ENCODE data around the gene TRIP6.

Gene TRIP6, protein sequence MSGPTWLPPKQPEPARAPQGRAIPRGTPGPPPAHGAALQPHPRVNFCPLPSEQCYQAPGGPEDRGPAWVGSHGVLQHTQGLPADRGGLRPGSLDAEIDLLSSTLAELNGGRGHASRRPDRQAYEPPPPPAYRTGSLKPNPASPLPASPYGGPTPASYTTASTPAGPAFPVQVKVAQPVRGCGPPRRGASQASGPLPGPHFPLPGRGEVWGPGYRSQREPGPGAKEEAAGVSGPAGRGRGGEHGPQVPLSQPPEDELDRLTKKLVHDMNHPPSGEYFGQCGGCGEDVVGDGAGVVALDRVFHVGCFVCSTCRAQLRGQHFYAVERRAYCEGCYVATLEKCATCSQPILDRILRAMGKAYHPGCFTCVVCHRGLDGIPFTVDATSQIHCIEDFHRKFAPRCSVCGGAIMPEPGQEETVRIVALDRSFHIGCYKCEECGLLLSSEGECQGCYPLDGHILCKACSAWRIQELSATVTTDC

DNA sequence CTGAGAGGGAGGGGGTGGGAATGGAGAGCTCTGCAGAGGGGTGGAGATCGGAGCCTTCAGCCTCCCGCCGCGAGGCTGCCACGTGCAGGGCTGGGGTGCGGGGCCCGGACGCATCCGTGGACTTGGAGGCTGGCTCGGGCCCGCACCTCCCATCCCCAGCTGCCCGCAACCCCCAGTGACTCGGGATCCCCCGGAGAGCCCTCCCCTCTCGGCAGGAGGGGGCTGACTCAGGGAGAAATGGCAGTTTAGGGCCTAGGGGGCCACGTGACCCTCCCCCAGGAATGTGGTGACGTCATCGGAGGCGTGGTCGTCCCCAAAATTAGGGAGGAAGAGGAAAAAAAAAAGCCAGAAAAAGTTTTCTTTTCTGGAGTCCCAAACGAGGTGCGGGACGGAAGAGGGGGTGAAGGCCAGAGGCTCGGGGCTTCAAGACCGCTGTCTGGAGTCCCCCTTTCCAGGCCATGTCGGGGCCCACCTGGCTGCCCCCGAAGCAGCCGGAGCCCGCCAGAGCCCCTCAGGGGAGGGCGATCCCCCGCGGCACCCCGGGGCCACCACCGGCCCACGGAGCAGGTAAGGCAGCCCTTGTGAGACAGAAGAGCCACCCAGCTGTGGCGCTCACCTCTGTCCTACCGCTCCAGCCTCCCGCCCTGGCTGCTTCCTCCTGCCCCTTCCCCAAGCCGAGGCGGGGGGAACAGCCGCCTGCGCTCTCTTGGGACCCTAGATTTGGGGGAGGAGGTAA lies at the start of gene TRIP6:
Gene TRIP6, plus strand, starts transcription at position 348 of the 736 bp plus-strand sequence. Its CDS starts 111 bp downstream, at position 459.
- peak; percentile 98 for DNase-seq

DNA sequence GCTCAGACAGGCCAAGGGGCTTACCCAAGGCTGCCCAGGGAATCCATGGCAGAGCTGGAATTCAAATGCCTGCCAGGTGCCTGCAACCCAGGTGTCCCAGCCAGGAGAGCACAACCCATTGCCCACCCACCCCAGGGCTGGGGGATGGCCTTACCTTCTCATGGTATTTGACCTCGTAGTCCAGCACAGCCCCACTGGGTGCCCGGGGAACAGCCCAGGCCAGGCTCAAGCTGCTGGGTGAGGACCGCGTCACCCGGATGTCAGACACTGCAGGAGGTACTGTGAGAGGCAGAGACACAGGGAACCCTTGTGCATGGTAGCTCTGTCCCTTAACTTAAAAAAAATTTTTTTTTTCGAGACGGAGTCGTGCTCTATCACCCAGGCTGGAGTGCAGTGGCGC lies 48.8 kb upstream of the TRIP6 start:
- DNase-seq, result no peak

DNA sequence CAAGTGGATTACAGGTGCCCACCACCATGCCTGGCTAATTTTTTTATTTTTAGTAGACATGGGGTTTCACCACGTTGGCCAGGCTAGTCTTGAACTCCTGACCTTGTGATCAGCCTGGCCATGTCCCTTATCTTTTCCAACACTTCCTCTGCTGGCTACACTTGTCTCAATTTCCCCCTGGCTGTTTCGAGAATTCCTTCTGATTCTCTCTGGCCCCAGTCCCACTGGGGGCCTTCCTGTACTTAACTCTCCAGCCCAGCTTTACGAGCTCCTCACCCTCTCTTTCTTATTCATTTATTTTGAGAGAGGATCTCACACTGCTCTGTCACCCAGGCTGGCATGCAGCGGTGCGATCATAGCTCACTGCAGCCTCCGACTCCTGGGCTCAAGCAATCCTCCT lies 48.4 kb upstream of the TRIP6 start:
- no peak for DNase-seq

DNA sequence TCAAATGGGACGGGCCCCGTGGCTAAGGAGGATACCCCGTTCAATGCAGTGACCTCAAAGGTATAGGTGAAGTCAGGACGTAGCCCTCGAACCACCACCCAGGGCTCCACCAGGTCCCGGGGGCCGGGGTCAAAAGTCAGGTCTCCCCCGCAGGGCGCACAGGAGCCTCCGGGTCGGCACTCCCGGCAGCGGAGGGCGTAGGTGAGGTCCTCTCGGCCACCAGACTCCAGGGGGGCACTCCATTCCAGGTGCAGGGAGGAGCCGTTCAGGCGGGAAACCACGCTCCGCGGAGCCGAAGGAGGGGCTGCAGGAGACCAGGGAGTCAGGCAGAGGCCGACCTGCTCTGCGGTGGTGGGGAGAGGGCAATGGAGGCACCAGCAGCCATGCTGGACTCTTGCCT lies 47.6 kb upstream of the TRIP6 start:
- DNase-seq, result no peak

DNA sequence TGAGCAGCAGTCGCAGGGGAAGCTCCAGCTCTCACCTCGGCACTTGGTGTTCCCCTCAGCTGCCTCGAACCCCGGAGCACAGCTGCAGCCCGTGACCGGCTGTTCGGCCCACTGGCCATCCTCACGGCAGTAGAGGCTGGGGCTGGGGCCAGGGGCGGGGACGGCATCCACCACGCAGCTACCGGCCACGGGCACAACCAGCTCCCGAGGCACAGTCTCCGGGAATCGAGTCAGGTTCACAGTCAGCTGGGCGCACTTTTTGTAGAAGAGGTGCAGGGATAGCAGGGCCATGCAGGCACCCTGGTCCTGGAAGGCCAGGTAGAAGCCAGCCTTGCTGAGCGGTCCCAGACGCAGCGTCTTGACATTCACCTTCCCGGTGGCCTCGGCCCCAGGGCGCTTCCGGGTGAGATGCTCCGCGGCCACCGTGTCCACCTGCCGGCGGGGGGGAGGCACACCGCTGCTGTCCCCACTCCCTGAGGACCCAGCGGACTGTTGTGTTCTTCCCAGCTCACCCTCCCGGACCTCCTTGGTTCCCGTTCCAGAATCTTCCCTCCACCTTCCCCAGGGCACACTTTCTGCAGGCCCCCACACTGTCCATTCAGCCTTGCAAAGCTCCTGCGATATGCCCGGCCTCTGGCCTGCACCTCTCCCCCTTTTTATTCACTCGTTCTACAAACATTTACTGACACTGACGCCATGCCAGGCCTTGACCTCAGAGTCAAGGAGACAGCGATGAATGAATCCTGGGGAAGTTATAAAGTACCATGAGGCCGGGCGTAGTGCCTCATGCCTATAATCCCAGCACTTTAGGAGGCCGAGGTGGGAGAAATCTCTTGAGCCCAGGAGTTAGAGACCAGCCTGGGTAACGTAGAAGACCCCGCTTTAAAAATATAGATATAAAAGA lies 44.7 kb upstream of the TRIP6 start:
- DNase-seq, result no peak

DNA sequence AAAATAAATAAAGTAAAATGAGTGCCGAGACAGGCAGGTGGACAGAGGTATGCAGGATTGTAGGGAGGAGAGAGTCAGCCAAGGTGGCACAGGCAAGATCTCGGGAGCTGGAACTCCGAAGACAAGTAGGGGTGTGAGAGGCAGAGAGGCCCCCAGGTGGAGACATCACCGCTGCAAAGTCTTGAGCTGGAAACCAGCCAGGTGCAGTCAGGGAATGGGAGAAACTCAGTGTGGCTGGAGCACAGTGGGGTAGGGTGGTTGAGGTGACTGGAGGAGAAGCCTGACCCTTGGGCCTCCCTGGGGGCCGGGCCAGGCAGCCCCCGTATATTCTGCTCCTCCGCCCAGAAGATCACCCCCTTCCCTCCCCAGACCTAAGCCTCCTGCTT lies 44.1 kb upstream of the TRIP6 start:
- no peak for DNase-seq

DNA sequence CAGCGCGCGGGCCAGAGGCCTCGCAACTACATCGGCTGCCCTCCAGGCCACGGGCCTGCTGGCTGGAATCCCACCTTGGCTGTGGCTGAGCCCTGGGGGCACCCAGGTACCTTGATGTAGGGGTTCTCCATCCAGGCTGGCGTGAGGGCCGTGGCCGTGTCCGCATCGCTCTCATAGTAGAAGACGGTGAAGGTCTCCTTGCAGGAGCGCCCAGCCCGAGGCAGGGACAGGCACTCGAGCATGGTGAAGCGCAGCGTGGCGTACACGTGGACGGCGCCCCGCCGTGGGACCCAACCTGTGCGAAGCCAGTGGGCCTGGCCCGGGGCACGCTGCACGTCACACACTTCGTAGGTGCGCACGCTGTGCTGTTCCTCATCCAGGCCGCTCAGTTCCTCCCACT lies 43.7 kb upstream of the TRIP6 start:
- no peak for DNase-seq

DNA sequence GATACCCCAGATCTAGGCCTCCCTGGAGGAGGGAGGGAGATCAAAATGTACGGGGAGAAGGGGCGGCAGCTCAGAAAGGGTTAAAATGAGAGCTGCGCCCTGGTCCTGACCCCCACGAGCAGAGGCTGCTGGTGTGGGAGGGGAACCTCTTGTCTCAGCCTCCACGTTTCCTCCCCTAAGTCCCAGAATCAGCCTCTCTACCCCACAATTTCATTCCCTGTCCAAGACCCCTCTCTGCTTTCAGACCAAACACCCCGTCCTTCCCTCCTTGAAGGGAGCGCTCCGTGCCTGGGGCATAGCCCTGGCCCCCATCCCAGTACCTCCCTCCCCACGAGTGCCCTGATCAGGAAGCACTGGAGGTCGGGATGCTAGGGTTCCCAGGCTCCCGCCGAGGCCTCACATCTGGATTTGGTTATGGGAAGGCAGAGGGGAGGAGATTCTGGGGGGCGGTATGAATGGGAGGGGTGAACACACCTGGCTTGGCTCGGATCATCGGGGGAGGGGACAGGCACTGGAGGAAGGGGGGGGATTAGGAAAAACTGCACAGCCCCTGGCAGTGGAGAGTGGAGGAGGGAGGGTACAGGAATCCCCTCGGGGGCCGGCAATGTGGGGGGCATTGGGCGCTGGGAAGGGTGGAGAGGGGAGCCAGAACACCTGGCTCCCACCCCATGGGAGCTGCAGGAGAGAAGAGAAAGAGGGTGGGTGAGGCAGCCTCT lies 42.5 kb upstream of the TRIP6 start:
- DNase-seq, result no peak

DNA sequence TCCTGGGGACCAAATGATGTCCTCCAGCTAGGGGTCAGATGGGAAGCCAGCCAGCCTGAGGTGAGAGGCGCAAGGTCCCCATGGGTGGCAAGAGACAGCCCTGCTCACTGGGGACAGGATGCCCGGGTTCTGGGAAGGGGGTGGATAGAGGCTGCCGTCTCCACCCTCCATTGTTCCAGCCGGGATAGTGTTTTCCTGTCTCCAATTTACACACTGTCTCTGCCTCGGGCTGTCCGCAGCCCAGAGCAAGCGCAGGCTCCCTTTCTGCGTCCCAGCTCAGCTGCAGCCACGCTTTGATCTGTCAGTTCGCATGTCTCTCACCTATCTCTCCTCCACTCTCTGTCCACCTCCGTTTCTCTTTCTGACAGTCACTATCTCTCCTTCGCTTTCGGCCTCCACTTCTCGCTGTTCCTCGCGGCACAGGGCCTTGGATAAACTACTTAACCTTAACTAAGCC lies 41.9 kb upstream of the TRIP6 start:
- DNase-seq, result no peak

DNA sequence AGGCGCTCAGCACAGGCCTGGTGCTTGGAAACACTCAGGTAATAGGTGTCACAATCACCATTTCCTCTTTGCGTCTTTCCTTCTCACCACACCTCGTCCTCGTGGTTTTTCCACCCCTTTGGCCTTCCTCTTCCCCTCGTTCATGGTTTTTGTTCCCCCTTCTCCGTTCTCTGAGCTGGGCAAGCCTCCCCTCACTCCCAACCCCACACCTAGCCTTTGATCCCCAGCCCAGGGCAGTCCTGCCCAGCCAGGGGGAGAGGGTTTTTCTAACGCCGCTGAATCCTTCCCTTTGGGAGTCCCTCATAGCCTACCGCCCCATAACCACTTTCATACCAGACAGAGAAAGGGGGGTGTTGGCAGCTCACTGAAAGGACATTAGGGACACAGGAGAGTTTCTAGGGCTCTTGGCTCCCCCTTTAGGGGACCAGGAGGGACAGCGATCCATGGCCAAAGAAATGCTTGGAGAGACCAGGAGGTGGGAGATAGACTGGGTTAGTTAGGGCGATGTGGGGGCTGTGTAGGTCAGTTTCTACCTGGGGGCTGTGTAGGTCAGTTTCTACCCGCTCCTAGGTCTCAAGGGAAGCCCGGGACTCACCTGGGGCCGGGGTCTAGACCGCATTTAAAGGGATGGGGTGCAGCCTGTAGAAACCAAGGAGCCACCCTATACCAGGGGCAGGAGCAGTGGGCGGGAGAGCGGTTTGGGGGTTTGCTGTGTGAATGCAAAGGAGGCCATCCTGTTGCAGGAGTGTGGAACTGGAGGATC lies 41.3 kb upstream of the TRIP6 start:
- peak; percentile 55 for DNase-seq

DNA sequence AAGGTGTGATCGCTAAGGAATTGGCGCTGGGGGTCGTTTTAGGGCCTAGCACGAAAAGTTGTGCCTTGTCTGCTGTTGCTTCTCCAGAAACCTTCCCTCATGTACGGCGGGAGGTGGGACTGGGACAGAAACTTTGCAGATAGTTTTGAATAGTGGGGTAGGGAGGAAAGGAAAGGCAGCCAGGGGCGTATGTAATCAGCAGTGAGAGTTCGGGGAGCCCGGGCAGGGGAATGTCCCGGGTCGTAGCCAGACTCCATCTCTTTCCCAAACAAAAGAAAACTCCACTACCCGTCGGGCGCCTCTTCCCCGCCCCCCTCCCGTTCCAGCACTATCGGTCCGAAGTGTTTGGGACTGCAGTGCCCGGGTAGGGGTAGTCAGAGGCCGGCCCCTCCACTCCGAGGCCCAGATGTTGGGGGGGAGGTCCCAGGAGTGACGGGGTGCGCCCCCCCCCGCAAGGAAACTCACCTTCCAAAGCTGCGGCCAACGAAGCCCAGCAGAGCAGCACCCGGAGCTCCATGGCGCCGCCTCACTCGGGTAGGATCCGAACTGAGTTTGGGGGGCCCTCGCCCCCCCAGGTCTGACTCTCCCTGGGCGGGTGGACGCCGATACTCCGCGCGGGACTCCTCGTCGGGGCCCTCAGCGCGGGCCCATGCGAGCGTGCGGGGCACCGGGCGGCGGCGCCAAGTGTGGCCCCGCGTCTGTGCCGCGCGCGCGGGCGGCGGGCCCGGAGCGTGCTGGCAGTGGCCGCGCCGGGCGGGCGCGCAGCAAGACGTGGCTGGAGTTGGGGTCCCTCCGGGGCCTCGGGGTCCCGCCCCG lies 40.5 kb upstream of the TRIP6 start:
- no peak for DNase-seq

DNA sequence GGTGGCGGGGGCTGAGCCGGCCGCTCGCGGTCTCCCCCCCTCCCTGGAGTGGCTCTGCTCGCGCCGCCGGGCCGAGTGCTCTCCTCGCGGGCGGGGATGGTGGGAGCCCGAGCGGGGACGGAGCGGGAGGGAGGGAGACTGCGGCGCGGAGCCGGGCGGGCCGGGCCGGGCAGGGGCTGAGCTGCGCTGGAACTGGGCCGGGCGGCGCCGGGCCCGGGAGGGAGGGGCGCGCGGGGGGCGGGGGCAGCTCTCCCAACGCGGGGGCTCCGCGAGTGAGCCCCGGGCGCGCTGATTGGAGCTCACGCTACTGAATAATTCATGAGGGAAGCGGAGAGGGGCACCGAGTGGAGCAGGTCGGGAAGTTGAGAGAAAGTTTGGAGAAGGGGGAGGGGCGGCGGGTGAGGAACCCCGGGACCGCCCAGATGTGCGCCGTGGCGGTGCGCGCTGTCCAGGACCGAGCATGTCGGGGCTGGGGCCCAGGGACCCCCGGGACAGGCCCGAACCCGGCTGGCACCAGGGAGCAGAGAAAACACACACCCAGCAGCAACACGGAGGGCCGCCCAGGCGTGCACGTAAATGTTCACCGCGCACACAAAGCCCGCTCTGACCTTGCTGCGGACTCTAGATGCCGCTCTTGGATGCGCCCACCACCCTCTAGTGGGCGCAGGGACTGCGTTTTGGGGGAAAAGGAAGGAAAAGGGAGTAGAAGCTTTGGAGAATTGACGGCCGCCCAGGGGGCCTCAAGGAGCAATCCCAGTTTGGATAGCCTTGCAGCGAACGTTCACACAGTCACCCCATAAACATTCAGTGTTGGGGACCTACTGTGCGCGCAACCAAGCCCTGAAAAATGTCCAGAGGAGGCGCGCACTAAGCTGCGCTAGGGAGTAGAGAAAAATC lies 39.6 kb upstream of the TRIP6 start, which contains the start of gene EPHB4:
Gene EPHB4, minus strand, starts transcription at position 194 of the 897 bp plus-strand sequence. CDS start 493 bp downstream, outside the sequence.
- DNase-seq, result peak; percentile 91

DNA sequence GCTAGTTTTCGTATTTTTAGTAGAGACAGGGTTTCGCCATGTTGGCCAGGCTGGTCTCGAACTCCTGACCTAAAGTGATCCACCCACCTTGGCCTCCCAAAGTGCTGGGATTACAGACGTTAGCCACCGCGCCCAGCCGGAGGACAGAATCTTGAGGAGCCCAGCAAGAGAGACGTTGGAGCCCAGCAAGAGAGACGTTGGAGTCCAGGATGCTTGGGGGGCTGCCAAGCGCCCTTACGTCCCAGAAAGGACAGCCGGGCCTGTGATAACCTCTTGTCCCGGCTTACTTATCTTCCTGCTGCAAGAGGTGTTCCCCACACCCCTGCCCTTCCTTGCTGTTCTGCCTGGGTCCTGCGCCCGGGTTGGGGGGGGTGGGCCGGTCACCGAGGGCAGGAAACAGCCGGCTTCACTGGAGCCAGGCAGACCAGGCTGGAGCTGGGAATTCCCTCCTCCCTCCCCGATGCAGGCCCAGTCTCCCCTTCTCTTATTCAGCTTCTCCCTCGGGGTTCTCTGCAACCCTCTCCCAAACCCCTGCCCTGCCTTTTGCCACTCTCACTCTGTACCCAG lies 38.0 kb upstream of the TRIP6 start:
- DNase-seq, result no peak

DNA sequence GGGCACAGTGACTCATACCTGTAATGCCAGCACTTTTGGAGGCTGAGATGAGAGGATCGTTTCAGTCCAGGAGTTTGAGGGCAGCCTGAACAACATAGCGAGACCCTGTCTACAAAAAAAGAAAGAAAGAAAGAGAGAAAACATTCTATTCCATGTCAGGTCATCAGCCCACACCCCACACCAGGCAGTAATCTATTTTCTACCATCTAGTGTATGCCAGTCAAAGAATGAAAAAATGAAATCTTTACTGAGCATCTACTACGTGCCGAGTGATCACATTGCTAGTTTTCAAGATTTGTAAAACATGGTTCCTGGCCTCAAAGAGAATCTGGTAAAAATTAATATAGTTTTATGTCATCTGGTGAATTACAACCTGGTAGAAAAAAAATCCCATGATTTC lies 36.8 kb upstream of the TRIP6 start:
- no peak for DNase-seq

DNA sequence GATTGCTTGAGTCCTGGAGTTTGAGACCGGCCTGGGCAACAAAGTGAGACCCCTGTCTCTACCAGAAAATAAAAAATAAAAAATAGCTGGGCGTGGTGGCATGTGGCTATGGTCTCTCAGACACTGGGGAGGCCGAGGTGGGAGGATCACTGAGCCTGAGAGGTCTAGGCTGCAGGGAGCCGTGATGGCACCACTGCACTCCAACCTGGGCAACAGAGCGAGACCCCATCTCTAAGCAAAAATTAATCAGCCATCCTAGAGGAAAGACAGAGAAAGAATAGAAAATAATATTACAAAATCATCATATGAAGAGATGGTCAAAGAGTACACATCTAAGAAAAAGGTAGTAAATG lies 34.9 kb upstream of the TRIP6 start:
- DNase-seq, result no peak

DNA sequence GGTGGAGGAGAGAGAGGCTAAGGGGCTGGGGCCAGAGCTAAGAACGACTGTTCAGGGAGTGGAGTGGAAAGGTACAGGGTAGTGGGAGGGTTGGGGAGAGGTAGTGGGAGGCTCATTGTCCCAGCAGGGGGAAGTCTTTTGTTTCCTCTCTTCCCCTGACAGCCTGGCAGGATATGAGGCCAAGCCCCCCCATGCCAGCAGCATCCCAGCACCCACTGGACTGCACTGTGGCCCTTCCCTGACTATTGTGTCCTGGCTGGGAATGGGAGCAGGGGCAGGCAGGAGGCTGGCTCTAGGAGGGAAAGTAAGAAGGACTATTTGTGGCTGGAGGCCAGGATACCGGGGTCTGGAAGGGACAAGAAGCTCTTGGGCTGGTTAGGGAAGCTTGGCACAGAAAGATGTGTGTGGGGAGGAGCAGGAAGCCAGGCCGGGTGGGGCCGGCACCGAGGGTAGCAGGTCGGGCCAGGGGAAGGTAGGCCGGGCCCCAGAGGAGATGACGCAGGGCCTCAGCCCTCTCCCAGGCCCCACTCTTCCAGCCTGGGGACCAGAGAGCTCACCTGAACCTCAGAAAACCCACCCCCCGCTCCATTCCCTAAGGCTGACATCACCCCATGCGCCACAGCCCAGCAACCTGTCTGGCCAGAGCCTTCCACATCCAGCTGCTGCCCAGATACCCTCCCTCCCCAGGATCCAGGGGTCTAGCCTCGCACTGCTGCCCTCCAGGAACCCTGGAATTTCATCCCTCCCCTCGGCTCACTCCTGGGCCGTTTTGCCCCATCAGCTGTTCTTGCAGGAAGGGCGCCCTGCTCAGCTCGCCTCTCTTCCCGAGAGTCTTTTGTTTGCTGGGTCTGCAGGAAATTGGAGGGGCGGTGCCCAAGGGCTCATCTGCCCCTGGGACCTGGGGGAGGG lies 31.0 kb upstream of the TRIP6 start:
- peak; percentile 37 for DNase-seq

DNA sequence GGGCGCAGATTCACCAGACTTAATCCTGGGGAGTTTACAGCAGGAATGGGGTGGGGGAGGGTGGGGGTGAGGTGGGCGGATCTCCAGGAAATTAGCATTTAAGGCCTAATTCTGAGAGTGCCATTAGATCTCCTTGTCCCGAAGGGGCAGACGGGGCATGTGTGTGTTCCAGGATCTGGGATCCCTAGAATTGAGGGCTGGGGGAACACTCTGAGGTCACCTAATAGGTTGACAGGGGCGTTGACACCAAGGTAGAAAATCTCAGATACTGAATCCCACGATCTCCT lies 30.4 kb upstream of the TRIP6 start:
- no peak for DNase-seq

DNA sequence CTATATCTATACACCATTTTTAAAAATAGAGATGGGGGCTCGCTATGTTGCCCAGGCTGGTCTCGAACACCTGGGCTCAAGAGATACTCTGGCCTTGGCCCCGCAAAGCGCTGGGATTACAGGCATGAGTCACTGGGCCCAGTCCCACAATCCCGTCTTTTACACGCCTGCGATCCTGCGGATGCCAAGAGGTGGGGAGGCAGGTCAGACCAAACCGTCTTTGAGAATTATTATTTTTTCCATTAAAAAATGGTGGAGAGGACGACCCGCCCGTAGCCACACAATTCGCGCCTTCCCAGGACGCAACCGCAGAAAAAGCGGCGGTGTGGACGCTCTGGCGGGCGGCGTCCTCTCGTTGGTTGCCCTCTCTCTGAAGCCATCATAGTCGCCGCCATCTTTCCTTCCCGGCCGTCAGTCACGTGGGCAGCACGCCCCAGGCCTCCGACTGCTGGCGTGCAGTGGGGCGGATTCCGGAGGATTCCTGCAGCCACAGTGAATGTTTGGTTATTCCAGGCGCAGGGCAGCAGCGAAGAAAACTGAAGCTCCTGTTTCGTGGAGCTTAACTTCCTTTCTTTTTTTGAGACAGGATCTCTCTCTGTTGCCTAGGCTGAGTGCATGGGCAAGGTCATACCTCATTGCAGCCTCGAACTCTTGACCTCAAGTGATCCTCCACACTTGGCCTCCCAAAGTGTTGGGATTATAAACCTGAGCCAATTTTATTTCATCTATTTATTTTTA lies 29.9 kb upstream of the TRIP6 start:
- peak; percentile 92 for DNase-seq
